ENCODE measurements around the gene BPIFB4.
"Not testable (repeated sequence)": the region's sequence is repeated elsewhere in the genome, so short reads cannot be mapped to it uniquely, and the experiment has no call there.

Gene BPIFB4

DNA sequence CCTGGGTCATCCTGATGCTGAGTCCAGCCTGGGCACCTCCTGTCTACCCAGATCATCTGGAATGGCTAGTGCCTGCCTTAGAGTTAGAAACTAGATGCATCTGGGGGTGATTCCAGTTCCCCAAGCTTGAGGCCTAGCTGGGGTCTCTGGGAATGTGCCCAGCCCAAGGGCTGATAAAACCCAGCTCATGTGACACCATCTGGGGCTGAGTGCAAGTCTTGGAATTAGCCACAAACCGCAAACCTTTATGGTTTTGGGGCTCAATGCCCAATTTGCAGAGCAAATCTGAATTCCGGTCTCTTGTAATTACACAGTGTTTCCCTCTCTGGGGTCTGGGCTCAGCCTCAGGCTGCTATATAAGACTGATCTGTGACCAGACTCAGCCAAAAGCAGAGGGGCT is at the start of gene BPIFB4:
BPIFB4 (plus strand) TSS at position 385 of the 400 bp plus-strand sequence. CDS start 1,884 bp downstream, outside the sequence.
- DNase-seq (ENCODE audit: low read depth), result no peak

DNA sequence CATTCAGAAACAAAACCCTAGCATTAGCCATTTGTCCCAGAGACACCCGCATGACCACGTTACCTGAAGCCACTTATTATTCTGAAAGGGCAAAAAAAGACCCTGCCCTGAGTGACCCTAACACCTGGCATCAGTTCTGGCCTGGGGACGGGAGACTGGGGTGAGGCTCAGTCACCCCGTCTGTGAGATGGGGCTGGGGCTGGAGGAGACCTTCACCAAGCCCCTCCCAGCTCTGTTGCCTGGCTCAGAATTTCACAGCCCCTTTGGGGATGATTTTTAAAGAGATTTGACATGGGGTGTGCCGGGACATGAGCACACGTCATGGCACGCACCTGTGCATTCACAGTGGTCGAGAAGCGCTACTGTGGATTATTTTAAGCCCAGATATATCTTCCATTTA is 49.4 kb upstream of the BPIFB4 start:
- DNase-seq (ENCODE audit: low read depth), result no peak

DNA sequence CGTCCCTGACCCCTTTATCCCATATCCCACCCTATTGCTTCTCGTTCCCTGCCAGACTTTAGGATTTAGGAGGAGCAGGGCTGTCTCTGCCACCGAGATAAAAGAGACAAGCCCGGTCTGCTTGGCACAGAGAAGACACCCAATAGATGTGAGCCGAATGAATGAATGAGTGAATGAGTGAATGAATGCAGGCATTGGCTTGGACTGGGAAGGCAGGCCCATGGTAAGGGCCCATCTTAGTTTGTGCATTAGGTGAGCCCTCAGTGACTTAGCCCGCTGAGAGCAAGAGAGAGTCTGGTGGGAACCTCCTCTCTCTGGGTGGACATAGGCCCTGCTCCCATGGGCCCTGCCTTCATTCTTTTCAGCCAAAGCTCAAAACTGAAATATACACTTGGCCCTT is 48.9 kb upstream of the BPIFB4 start:
- DNase-seq (ENCODE audit: low read depth), result no peak

DNA sequence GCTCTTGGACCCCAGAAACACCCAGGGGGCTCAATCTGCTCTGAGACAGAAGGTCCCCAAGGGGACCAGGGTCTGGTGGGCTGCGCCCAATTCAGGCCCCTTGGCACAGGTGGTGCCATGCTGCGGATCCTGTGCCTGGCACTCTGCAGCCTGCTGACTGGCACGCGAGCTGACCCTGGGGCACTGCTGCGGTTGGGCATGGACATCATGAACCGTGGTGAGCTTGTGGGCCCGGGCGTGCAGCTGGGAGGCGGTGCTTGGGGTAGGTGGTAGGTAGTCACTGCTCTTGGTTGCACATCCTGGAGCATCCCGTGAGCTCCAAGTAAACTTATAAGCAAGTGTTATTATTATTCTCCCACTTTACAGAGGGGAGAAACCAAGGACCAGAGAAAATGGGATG is 47.9 kb upstream of the BPIFB4 start, which contains the start of gene BPIFB6:
BPIFB6 (plus strand) TSS at position 118 of the 400 bp plus-strand sequence; CDS start at position 118, 0 bp downstream.
- no peak for DNase-seq (ENCODE audit: low read depth)

DNA sequence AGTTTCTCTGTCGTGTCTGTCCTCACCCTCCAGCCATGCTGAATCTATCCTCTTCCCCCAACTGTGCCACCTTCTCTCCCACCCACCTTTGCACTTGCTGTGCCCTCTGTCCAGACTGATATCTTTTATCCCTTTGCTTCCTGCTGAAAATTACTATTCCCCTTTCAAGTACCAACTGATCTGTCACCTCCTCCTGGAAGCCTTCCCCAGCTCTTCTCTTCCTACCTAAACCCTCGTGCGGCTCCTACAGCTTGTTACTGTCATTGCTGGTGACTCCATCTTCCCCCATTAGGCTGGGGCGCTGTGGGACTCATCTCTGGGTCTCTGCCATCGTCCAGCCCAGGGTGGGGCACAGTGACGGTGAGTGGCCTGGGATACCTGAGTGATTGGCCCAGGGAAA is 46.9 kb upstream of the BPIFB4 start:
- DNase-seq (ENCODE audit: low read depth), result no peak

DNA sequence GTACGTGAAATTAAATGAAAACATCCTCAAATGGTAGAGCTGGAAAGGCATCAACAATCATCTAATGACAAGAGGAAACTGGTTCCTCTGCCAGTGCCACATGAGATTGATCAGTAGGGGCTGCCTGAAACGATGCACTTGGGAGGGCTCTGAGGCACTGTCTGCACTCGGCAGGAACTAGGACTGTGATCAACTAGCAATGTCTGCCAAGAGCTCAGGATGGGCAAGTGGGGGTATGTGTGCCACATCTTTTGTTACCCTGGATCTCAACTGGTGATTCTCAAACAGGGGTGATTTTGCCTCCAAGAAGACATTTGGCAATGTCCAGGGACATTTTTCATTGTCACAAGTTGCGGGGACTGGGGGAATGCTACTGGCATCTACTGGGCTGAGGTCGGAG is 46.1 kb upstream of the BPIFB4 start:
- DNase-seq (ENCODE audit: low read depth), result no peak

DNA sequence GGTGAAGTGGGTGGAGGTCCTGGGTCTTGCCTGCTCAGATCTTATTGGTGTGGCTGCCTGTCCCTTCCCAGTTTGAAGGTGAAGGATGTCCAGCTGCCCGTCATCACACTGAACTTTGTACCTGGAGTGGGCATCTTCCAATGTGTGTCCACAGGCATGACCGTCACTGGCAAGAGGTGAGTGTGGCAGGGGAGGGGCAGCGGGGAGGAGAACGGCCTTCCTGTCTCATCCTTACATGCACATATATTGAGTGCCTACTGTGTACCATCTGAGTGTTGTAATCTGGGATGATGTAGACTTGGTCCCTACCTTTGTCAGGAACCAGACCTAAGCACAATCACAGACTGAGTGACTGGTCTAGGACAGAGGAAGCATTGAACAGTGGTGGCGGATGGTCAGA is 45.3 kb upstream of the BPIFB4 start:
- DNase-seq (ENCODE audit: low read depth), result no peak

DNA sequence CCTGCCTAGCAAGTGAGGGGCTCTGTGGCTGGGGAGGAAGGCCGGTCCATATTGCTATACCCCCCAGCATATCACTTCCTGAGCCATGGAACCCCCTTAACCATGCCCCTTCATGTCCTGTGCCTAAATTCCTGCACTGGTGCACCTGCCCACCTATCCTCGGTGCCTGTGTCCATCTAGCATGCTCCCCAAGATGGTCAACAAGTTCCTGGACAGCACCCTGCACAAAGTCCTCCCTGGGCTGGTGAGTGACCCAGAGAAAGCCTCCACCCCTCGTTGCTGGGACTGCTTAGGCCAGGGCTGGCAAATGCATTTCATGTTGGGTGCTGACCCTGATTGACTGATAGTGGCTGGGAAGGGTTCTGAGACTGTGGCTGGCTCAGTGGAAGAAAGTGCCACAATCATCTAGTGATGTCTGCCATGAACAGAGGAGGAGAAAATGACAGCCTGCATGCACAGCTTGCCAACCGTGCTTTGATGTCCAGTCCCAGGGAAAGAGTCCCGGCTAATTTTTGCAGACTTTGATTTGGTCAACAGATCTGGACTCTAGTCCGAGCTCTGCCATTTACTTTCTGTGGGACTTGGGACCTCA is 44.4 kb upstream of the BPIFB4 start:
- no peak for DNase-seq (ENCODE audit: low read depth)

DNA sequence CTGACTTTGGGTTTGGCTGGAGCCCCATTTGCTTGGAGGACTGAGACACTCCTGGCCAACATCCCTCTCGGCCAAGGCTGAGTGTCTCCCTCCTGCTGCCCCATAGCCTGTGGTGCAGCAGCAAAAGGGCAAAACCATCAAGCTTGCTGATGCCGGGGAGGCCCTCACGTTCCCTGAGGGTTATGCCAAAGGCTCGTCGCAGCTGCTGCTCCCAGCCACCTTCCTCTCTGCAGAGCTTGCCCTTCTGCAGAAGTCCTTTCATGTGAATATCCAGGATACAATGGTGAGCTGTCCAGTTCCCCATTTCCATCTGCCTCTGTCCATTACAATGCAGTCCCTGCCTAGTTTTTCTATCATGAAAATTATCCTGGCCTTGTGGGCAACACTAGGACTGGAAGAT is 42.0 kb upstream of the BPIFB4 start:
- no peak for DNase-seq (ENCODE audit: low read depth)

DNA sequence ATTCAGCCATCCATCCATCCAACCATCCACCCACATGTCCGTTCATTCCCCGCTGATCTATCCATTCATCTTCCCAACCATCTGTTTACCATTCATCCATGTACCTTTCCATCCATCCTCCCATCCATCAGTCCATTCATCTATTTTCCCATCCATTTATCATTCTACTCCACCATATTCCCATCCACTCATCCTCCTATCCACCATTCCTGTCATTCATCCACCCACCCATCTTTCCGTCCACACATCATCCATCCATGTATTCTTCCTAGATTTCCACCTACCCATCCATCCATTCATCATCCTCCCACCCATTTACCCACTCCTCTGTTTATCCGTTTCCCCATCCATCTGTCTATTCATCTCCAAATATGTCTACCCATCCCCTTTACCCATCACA is 41.2 kb upstream of the BPIFB4 start:
- DNase-seq (ENCODE audit: low read depth), result no peak

DNA sequence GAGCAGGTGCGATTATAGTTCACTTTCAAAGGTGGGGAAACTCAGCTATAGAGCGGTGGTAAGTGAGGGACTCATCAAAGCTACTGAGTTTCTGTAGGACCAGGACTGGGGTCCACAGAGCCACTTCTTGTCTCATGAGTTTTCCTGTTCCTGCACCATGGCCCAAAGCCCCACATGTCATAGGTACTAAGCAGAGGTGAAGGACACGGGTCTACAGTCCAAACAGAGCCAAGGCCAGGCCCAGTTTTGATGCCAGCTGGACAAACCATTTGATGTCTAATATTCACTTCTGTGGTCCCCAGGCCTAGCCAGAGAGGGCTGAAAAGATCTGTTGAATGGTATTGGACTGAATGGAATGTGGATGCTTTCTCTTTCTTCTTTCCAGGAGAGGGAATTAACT is 37.0 kb upstream of the BPIFB4 start:
- DNase-seq (ENCODE audit: low read depth), result no peak

DNA sequence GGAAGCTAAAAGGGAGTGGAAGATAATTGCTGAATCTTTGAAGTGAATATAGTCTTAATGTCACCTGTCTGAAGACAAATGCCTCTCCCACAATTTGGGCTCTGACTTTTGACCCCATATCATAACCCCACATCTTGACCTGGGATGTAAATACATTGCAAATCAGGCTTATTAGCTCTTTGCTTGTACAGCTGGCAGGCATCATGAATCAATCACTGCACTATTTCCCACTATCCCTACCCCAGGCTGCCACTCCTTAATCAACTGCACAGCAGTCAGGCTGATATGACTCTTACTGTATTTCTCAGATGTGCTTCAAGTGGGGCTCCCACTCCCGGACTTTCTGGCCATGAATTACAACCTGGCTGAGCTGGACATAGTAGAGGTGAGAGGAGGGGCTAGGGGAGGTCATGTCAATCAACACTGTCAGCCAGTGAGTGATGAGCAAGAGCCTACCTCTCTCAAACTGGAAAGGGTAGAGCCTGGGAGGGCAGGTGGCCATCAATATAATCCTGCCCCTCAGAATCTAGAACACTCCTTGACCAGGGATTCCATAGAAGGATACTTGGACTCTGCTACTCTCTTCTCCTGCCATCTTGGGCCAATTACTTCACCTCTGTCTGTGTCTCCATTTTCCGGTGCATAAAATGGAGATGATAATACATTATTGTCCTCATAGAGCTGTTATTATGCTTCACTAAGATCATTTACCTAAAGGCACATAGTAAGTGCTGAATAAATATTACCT is 36.3 kb upstream of the BPIFB4 start:
- DNase-seq (ENCODE audit: low read depth), result no peak

DNA sequence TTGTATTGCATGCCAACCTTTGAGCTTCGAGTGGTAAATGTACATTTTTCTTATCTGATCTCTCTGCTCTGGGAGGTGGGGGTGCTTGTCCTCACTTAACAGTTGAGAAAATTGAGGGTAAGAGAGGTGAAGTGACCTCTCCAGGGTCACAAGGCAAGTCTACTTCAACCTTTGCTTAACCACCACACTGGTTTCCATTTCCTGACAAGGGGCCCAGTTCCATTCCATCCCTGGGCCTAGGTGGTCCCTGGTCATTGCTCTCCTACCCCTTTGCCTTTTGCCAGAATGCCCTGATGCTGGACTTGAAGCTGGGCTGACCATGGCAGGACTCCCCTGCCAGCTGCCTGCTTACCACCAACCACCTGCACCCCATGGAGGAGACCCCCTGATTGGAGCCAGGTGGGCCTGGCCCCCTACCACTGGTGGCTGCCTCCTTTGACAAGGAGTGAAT is 35.7 kb upstream of the BPIFB4 start:
- DNase-seq (ENCODE audit: low read depth), result no peak

DNA sequence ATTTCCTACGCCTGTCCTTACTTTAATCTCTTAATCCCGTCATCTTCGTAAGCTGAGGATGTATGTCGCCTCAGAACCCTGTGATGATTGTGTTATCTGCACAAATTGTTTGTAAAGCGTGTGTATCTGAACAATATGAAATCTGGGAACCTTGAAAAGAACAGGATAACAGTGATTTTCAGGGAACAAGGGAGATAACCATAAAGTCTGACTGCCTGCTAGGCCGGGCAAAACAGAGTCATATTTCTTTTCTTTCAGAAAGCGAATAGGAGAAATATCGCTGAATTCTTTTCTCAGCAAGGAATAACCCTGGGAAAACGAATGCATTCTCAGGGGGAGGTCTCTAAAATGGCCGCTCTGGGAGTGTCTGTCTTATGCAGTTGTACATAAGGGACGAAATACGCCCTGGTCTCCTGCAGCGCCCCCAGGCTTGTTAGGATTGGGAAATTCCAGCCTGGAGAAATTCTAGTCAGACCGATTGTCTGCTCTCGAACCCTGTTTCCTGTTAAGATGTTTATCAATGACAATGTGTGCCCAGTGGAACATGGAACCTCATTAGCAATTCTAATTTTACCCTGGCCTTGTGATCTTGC is 34.2 kb upstream of the BPIFB4 start:
- DNase-seq (ENCODE audit: low read depth), result not testable (repeated sequence)

DNA sequence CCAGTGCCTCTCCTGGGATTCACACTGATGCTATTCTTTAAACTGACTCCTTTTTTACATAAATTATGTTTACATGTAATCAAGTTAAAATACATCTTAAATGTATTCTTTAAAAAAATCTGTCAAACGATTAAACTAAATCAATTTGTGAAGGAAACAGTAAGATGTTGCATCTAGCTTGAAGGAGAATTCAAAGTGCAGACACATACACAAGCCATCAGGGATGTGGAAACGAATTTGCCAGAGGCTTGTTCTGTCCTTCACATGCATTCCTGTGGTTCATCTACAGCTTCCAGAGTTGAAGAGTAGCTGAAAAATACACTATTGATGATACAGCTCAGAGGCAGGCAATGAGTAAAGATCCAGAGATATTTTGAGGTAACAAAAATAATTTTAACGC is 33.0 kb upstream of the BPIFB4 start:
- no peak for DNase-seq (ENCODE audit: low read depth)

DNA sequence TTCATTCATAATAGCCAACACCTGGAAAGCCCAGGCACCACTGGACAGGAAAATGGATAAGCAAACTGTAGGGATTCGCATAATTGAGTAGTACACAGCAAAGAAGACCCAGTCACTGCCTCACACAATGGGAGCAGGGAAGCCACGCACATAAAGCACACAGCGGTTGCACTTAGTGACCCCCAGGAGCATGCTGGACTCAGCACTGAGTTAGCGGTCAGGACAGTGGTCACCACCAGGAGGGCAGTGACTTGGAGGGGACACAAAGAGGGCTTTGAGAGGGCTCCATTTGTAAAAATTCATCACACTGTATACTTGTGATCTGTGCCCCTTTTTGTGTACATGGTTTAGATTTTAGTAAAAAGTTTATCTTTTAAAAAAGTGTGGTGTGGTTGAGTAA is 28.1 kb upstream of the BPIFB4 start:
- DNase-seq (ENCODE audit: low read depth), result no peak

DNA sequence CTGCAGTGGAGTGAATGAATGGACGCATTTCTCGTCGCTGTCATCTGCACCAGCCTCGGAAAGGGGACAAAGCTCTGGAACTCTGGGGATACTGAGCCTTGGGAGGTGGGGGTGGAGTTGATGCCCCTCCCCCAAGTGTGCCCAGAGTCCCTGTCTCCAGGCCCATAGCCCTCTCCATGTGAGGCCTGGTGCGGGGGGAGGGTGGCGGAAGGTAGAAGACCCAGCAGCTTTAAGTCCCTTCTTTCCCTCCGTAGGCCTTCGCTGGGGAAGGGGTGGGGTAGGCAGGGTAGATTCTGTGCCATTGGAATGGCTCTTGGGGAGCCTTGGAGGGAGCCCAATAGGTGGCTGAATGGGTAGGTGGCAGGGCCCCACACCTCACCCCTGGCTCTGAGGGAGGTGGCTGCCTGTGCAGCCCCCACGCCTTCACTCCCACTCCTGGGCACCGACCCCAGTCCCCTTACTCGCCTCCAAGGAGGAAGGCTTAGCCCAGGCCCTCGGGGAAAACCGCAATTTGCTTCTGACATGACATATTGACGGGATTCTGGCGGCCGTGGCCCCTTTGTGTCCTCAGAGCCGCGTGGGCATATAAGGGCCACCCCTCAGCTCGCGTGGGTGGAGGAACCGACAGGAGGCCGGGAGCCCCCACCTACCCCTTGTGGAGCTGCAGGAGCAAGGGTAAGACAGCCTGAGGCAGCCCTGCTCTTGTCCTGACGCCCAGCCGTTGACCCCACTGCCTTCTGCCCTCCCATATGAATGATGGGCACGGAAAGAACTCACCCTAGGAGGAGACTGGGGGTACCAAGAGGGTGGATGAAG is 25.9 kb upstream of the BPIFB4 start, which contains the start of gene BPIFB3:
BPIFB3 (plus strand) TSS at position 613 of the 816 bp plus-strand sequence. CDS start 1,533 bp downstream, outside the sequence.
- no peak for DNase-seq (ENCODE audit: low read depth)

DNA sequence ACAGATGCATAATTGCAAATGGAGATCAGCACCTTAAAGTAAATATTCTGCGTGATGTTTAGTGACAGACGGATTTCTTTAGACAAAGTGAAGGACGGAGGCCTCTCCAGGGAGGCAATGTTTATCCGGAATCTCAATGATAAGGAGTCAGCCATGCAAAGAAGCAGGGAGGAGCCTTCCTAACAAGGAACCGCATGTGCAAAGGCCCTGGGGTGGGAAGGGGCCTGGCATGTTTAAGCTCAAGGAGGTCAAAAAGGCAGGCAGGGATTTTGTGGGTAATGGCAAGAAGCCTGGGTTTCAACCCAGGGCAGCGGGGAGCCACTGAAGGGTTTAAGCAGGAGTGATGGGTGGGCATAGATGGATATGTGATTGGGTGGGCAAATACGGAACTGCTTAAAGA is 25.1 kb upstream of the BPIFB4 start:
- no peak for DNase-seq (ENCODE audit: low read depth)

DNA sequence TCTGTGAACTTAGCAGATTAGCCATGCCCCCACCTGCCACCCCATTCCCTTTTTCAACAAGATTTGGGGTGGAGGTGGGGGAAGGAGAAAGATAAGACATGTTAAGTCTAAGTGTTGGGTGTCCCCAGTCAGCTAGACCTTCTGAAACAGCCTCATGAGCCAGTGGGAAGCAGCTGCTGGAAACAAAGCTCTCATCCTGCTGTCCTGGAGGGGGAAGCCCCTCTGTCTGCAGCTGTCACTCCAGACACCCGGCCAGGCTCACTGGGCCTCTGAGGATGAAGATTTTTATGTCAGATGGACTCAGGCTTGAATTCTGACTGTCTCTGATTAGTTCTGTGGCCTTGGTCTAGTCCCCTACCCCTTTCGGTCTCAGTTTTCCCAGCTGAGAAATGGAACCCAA is 24.7 kb upstream of the BPIFB4 start:
- no peak for DNase-seq (ENCODE audit: low read depth)

DNA sequence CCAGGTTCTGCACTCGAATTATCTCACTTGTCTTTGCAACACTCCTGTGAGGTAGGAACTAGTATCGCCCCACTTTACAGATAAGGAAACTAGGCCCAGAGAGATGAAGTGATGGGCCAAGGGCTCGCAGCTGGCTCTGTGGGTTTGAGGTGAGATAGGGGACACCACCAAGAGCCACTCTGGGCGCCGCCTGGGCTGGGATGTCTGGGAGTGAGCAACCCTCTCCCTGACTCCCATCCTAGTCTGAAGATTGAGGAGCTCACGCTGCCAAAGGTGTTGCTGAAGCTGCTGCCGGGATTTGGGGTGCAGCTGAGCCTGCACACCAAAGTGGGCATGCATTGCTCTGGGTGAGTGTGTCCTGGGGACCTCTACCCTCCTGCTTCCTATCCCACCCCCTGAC is 20.3 kb upstream of the BPIFB4 start:
- no peak for DNase-seq (ENCODE audit: low read depth)

DNA sequence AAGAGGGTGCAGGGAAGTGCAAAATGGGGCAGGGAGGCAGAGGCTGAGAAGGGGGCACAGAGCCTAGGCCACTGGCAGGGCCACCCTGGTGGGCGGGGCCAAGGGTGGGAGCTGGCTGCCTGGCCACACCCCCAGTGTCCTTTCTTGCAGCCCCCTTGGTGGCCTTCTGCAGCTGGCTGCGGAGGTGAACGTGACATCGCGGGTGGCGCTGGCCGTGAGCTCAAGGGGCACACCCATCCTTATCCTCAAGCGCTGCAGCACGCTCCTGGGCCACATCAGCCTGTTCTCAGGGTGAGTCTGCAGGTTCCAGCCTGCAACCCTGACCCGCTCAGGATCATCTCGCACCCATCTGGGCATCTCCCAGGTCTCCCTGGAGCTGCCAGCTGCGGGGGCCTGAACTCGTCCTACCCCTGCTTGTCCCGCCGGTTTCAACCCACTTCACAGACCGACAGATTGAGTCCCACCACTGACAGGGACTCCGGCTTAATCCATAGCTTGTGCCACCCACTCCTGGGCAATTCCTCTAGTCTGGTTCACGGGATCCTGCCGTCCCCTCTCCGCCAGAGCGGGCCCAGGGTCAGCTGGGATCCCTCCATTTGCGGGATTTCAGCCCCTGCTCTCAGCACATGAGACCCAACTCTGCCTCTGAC is 19.6 kb upstream of the BPIFB4 start:
- DNase-seq (ENCODE audit: low read depth), result no peak

DNA sequence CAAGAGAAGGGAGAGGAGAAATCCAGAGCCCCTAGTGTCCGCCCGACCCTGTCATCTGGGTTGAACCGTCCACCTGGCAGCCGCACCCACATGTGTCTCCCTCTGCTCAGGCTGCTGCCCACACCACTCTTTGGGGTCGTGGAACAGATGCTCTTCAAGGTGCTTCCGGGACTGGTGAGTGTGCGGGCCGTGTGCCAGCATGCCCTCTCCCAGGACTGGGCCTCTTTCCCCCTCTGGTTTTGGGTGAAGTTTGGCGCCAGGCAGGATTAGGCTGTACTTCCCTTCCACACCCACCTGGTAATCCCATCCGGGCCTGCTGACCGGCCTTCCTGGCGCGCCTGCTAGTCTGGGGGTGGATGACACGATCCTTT is 17.8 kb upstream of the BPIFB4 start:
- no peak for DNase-seq (ENCODE audit: low read depth)
